ENCODE data around the gene QRICH1.
A peak's percentile ranks its signal among the peaks of the same experiment; 100 is the strongest.
"Not testable (repeated sequence)": the region's sequence is repeated elsewhere in the genome, so short reads cannot be mapped to it uniquely, and the experiment has no call there.

The QRICH1 gene

DNA sequence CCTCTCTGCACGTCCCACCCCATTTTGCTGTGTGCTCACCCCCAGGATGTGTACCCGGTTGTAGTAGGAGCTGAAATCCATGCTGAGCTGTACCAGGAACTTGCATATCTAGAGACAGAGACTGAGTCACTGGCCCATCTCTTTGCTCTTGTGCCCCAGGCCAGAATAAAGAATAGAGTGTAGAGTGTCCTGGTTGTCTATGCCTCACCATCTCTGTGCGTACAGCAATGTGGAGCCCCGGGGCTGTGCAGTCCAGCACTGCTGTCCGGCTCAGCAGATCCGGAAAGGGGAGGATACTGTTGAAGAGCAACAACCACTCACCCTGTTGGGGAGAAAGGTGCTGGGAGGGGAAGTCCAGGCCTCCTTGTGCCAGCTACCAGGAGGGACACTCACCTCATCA is 78.1 kb downstream of the QRICH1 start:
- DNase-seq: no peak

DNA sequence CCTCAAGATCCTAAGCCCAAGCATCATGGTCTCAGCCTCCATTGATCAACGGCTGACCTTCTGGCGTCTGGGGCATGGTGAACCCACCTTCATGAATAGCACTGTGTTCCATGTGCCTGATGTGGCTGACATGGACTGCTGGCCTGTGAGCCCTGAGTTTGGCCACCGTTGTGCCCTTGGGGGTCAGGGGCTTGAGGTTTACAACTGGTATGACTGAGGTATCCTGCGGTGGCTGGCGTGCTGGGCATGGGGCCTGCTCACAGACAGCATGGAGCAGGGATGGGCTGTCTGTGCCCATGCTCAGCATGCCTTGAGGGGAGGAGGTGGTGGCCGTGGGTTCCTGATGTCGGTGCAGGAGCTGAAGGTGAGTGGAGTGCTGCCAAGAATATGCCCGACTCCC is 78.8 kb downstream of the QRICH1 start:
- no peak for DNase-seq

DNA sequence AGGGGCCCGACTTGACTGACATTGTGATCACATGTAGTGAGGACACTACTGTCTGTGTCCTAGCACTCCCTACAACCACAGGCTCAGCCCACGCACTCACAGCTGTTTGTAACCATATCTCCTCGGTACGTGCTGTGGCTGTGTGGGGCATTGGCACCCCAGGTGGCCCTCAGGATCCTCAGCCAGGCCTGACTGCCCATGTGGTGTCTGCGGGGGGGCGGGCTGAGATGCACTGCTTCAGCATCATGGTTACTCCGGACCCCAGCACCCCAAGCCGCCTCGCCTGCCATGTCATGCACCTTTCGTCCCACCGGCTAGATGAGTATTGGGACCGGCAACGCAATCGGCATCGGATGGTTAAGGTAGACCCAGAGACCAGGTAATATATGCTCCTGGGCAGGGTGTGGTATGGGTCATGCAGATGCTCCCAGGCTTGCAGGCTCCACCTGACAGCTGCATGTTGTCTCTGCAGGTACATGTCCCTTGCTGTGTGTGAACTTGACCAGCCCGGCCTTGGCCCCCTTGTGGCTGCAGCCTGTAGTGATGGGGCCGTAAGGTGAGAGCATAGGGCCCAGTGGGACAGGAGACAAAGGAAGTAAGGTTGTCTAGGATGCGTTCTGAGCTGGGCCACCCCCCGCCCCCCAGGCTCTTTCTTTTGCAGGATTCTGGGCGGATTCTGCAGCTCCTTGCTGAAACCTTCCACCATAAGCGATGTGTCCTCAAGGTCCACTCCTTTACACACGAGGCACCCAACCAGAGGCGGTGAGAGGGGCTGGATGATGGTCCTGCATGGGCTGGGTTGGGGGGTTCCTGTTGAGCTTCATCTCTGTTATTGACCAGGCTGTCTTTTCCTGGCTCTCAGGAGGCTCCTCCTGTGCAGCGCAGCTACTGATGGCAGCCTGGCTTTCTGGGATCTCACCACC is 79.9 kb downstream of the QRICH1 start:
- no peak for DNase-seq

DNA sequence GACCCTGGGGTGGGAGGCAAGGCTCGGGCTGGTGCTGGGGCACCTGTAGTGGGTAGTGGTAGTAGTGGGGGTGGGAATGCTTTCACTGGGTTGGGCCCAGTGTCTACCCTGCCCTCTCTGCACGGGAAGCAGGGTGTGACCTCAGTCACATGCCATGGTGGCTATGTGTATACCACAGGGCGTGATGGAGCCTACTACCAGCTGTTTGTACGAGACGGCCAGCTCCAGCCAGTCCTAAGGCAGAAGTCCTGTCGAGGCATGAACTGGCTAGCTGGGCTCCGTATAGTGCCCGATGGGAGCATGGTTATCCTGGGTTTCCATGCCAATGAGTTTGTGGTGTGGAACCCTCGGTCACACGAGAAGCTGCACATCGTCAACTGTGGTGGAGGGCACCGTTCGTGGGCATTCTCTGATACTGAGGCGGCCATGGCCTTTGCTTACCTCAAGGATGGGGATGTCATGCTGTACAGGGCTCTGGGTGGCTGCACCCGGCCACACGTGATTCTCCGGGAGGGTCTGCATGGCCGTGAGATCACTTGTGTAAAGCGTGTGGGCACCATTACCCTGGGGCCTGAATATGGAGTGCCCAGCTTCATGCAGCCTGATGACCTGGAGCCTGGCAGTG is 80.6 kb downstream of the QRICH1 start:
- DNase-seq: no peak

DNA sequence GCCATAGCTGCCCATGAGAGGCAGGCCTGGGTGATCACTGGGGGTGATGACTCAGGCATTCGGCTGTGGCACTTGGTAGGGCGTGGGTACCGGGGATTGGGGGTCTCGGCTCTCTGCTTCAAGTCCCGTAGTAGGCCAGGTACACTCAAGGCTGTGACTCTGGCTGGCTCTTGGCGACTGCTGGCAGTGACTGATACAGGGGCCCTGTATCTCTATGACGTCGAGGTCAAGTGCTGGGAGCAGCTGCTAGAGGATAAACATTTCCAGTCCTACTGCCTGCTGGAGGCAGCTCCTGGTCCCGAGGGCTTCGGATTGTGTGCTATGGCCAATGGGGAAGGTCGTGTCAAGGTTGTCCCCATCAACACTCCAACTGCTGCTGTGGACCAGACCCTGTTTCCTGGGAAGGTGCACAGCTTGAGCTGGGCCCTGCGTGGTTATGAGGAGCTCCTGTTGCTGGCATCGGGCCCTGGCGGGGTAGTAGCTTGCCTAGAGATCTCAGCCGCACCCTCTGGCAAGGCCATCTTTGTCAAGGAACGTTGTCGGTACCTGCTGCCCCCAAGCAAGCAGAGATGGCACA is 81.3 kb downstream of the QRICH1 start:
- no peak for DNase-seq

DNA sequence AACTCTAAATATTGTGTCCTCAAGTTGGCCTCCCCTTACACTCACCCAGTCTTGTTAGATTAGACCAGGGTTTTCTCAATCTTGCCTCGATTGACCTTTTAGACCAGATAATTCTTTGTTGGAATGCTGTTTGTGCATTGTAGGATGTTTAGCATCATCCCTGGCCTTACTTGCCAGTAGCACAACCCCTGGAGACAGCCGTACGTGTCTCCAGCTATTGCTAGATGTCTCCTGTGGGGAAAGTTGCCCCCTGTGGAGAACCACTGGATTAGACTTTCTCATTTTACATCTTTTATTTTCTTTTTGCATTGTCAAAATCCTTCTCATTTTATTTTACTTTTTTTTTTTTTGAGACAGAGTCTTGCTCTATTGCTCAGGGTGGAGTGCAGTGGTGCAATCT is 84.5 kb downstream of the QRICH1 start:
- no peak for DNase-seq

DNA sequence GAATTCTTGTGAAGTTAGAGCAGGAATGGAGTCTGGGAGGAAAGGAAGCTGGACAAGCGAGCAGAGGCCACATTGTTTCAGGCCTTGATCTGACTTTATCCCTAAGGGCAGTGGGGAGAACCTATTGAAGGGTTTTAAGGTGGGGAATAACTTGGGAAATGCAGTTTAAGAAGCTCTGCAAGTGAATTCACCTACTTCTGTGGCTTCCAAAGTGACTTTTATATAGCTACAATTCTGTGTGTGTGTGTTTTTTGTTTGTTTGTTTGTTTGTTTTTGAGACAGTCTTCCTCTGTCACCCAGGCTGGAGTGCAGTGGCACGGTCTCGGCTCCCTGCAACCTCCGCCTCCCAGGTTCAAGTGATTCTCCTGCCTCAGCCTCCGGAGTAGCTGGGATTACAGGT is 85.2 kb downstream of the QRICH1 start:
- DNase-seq: not testable (repeated sequence)

DNA sequence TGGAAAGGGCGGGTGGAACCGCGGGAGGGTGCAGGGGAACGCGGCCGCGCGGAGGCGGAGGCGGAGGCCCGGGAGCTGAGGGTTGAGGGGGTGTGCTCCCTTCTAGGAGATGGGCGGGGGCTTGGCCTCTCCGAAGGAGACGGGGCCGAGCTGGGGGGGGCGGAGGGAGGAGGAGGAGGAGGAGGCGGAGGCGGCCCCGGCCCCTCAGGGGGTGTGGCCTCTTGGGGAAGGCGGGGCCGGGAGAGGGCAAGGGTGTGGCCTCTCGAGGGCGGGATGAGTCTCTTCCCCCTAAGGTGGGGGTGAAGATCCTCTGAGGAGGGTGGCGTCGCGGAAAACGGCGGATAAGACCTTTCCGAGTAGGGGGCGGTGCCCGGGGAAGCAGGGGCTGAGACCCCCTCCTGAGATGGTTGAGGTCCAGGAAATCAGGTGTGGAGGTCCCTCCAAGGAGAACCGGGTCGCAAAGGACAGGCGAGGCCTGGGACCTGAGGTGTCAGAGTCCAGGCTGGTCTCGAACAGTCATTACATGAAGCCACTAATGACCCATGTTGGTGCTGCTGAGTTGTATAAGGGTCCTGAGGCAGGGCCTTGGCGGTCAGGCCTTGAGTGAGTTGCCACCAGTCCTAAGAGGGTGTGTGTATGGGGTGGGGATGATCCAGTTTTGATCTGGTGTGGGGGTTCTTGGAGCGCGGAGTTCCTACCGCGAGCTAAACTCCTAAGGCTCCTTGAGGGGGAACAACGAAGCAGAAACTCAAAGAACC is 85.9 kb downstream of the QRICH1 start:
- peak; percentile 38 for DNase-seq

DNA sequence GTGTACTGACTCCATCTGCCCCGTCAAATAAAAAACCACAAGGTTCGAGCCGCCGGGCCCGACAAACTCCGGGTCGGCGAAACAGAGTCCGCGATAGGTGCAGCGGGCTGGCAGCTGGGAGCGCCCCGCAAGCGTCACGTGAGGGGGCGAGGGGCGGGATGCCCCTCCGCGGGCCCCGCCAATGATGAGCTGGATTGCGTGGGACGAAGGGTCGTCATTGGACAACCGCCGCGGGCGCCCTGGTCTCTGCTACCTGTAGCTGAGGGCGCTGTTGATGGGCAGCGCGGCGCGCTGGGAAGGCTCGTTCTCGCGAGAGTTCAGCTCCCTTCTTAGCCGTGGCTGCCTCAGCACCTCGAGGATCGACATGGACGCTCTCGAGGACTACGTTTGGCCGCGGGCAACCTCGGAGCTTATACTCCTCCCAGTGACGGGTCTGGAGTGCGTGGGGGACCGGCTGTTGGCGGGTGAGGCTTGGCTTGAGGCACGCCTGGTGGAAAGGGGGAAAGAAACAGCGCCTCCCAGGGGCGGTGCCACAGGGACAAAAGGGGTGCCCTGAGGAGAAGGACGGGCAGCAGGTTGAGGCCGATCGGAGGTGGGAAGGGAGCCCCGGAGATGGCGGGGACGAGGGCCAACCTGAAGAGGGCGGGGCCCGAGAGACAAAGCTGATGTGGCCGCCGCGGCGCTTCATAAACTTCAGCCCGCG is 86.7 kb downstream of the QRICH1 start, which contains the start of gene WDR6:
TSS of gene WDR6 (plus strand) at position 324 of the 703 bp plus-strand sequence. CDS start at position 365, 41 bp downstream.
- peak; percentile 85 for DNase-seq

DNA sequence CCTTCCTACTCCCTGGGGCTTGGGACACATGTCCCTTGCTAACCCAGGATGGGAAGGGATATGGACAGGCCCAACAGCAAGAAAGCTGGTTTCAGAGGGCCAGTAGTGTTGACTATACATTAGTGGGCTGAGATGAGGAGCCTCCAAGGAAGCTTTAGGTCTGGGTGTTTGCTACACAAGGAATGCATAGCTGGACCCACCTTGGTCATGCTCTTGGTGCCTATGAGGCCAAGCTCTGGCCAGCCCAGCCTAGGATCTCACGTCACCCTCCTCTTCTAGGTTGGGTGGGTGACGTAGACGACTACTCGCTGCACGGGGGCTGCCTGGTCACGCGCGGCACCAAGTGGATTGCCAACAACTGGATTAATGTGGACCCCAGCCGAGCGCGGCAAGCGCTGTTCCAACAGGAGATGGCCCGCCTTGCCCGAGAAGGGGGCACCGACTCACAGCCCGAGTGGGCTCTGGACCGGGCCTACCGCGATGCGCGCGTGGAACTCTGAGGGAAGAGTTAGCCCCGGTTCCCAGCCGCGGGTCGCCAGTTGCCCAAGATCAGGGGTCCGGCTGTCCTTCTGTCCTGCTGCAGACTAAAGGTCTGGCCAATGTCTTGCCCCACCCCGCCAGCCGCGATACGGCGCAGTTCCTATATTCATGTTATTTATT is 87.3 kb downstream of the QRICH1 start:
- no peak for DNase-seq

DNA sequence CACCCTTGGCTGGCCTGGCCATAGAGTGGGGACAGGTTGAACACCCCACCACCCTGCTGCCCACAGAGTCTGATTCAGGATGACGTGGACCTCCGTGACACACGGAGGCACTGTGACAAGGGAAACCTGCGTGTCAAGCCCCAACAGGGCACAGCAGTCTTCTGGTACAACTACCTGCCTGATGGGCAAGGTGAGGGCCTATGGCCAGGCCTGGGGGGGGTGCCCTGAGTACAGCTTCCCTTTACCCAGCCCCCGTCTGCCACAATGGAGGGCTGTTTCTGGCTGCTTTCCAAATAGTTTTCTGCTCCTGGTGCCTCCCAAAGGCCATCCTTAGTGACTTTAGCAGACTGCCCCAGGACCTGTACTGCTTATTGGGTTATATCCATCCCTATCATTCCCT is 87.9 kb downstream of the QRICH1 start:
- no peak for DNase-seq

DNA sequence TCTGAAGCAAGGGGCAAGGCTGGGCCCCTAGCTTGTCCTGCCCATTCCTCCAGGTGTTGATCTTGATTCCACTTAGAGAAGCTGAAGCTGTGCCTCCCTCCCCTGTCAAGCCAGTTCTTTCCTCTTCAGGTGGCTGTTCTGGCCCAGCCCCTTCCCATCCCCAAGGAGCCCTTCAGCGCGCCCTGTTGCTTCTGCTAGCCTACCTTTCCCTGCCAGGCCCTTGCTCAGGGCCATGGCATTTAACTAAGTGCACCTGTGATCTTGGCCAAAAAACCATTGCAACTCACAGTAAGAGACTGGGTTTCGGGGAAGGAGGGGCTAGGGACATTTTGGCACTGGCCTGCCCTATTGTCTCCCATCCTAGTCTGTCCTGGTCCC is 88.6 kb downstream of the QRICH1 start:
- peak; percentile 74 for DNase-seq

DNA sequence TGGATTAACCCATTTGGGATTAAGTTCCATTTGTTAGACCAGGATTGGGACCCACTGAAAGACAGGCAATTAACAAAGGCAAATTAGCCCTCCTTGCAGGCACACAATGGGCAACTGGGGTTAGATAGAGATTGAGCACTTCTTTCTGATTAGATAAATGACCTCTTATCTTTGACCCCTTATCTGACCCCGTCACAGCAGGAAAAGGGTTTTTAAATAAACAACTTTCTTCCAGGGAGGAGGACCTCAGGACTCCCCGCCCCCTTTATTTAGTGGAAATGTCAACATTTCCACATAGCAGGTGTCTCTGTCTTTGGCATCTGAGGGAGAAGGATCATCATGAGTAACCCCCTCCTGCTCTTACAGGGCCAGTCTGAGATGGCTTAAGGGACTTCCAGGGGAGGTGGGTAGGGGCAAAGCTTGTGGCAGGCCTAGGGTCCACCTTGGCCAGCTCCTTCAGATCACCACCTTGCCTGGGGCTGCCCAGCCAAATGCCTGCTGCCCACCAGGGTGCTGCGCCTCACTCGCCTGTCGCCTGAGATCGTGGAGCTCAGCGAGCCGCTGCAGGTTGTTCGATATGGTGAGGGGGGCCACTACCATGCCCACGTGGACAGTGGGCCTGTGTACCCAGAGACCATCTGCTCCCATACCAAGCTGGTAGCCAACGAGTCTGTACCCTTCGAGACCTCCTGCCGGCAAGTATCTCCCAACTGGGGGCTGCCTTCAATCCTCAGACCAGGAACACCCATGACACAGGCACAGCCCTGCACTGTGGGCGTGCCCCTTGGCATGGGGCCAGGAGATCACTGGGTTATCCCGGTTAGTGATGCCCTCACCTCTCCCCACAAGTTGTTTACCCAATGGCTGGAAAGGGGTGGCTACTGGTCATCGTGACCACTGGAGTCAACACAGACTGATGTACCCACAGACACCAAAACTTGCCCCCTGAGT is 89.2 kb downstream of the QRICH1 start:
- DNase-seq: no peak

DNA sequence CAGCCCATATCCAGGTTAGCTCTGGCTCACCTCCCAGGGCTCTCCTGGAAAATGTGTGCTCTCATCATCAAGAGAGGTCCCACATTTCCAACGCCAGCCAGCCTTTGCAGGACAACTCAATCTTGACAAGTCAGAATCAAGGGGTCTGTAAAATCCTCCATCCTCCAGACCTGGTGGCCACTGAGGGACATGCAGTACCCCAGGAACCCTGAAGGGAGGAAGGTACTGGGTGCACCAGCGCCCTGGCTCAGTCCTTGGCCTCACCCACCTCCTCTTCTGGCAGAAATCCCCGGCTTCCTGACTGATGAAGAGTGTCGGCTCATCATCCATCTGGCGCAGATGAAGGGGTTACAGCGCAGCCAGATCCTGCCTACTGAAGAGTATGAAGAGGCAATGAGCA is 92.7 kb downstream of the QRICH1 start:
- no peak for DNase-seq

DNA sequence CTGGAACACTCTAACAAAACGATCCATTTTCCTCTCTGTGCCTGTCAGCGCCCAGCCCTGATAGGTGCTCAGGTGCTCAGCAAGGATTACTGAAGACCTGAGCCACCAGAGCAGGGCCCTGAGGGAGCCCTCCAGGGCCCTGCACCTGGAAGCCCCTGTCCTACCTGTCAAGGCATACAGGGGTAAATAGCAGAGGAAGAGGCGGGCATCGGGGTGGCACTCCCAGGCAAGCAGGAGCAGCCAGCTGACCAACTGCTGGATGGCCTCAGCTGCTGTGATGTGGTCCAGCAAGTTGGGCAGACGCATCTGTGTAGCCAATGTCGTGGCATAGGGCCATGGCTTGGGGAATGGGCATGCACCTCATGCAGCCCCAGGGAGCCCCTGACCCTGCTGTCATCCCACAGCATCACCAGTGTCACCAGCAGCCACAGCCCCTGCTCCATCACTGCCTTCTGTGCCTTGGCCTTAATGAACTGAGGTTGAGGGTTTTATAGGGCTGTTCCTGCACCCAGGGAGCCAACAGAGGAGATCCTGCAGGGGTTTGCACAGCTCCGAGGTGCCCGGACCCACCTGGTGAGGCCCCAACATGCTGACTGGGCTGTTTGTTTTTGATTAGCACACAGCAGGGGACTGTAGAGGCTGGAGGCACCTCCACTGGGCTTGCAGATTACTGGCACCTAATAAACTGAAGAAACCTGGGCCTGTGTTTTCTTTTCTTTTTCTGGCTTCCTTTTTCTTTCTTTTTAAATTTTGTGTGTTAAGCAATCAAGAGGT is 94.6 kb downstream of the QRICH1 start:
- no peak for DNase-seq

DNA sequence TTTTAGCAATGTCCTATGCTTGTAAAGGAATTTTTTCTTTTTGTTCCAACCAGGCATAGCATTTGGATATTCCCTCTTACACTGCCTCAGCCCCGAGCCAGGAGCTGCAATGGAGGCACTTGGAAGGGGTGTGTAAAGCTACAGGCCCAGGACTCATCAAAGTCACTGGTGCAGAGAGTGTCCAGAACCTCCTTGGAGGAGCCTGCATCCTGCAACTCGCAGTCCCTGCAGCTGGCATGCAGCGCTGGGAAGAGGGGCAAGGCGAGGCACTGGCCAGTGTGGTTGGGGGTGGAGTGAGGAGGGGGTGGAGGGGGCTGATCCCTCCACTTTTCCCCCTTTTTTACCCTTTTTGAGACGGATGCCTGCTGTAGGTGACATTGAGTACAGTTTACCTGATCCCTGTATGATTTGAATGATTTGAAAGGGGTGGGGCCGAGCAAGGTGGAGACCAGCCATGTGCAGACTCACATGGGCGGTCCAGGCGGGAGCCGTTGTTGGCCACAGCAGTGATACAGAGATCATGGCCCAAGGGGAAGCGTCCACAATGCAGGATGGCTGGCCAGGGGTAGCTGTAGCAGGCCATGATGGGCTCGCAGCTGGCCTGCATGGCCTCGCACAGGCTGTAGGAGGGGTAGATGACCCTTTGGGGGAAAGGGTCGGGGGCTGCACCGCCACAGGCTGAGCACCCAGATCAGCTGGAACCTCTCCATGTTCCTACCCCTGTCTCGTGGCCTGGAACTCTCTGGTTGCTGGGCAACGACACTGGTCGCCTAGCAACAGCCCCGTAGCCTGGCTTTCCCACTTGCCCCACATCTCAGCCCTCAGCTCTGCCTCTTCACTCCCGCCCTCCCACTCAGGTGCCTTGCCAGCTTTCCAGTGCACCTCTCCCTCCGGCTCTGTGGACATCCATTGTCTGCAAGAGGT is 95.9 kb downstream of the QRICH1 start:
- DNase-seq: peak; percentile 24

DNA sequence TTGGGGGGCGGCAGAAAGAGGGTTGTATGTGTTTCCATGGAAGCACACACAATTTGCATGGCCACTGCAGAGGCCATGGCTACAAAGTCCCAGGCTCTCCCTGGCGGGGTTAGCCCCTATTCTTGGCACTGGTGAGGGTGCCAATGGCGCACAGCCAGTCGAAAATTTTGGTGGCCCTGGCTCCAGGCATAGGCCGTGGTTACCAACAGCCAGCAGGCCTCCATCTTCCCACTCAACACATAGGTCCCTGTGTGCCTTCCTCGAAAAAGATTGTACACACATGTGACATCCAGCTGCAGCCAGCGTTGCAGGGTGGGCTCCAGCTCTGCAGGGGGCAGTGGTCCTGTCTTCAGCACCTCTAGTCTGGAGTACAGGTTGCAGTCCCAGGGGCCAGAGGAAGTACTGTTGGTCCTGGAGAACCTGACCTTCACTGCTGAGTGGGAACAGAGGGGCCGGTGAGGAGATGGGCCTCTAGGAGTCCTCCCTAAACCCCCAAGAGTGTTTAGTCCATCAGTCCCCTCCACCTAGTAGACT is 96.7 kb downstream of the QRICH1 start:
- DNase-seq: no peak

DNA sequence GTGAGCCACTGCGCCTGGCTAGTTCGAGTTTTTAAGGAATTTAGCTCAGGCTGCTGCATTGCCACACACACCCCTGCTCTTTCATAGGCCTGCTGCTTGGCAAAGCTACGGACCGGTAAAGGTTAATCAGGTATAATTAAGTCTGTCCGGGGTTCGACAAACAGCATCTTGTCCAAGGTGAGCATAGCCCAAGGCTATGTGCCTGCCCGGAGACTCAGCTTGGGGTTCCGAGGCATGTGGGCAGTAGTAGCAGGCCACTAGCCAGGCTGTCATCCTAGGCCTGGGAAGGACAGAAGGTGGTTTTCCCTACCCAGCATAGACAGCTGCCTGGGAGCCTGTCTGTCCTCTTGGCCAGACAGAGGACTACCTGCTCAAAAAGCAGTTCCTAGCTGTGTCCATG is 97.2 kb downstream of the QRICH1 start:
- no peak for DNase-seq

DNA sequence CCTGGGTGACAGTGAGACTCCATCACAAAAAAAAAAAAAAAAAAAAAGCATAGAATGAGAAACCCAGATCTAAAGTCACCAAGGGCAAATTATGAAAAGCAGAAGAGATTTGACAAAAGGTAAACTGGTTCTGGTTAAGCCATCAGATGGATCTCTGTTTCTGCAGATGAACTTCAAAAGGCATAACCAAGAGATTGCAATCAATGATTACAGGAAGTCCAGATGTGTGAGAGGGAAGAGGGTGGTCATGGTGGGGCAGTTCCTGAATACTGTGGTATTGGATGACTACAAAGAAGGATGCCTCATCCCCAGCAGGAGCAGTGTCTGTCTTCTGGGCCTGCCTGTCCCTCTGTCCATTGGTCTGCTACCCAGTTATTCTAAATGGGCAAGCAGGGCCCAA is 100.0 kb downstream of the QRICH1 start:
- no peak for DNase-seq

All from DMS79 (cell line).